AG09319 (cell line): ENCODE measurements around the gene PGM1.

ENCODE experiments used
- DNase-seq: peaks from one replicate; pipeline ENCODE4 v3.0.0-alpha.2; 2010; ENCODE audit warnings: low read depth; ENCODE audit errors: extremely low read depth
- CTCF ChIP-seq: IDR thresholded peaks from 2 replicates; pipeline ENCODE4 v1.5.1; 2011; ENCODE audit warnings: low read depth, mild to moderate bottlenecking, inconsistent platforms, low read length, moderate library complexity

The PGM1 gene

GRCh38 chr1:63601912-63602311 is 8.7 kb downstream of the PGM1 start:
- DNase-seq: no peak

GRCh38 chr1:63602629-63603028 is 9.4 kb downstream of the PGM1 start:
- no peak for TF ChIP-seq CTCF
- no peak for DNase-seq

More at GRCh38 chr1:63601912-63602311, 8.7 kb downstream of the PGM1 start:
- TF ChIP-seq CTCF: no peak

DNA sequence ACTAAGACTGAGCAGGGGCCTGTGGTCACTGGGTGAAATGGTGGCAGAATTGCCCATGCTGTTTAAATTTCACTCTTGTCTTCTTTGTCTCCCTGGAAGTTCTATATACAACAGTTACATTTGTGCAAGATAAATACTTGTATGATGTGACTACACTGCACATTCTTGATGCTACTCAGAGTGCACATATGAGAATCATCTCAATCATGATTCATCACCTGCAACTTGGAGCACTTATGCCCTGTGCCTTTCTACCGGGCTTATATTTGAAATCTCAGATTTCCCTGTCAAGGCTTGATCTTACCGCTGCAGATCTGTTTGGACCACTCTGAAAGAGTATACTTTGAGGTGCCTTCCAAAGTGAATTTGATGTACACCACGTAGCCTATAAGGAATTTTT is 10.6 kb downstream of the PGM1 start:
- DNase-seq: no peak
- TF ChIP-seq CTCF: no peak

DNA sequence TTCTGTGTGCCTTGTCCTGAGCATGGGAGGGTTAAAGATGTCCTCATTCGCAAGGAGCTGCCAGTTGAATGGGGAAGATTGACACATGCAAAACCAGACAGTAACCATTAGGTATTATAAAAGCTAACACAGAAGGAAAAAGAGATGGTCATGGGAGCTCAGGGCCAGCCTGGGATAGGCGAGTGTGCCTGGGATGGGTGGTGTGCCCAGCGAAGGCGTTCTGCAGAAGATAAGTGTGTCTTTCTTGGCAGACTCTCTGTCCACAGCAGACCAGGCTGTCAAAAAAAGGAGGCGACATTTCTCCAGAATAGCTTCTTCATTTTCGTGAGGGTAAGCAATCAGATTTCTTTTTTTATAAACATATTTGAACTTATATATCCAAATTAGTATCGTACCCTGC is 14.1 kb downstream of the PGM1 start:
- TF ChIP-seq CTCF: no peak
- no peak for DNase-seq

GRCh38 chr1:63611231-63611630 is 18.0 kb downstream of the PGM1 start:
- TF ChIP-seq CTCF: no peak
- DNase-seq: no peak

DNA sequence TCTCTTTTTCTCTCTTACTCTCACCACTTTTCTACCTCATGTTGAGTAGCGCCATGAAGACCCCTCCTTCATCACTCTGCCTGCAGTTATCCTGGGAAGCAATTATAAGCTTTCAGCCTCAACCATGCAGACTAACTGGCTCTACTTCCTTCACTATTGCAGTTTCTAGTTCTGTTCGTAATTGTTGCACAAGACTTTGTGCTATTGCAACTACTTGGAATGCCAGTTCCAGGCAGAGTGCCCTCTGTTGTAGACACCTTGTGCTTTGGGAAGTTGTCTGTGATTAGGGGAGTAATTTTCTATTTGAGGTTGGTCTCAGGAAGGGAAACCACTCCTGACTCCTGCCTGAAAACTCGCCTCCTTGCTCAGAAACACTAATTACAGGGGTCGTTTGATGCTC is 19.4 kb downstream of the PGM1 start:
- DNase-seq: no peak
- TF ChIP-seq CTCF: peak; percentile 0; the same call in 1 of the 2 replicates

DNA sequence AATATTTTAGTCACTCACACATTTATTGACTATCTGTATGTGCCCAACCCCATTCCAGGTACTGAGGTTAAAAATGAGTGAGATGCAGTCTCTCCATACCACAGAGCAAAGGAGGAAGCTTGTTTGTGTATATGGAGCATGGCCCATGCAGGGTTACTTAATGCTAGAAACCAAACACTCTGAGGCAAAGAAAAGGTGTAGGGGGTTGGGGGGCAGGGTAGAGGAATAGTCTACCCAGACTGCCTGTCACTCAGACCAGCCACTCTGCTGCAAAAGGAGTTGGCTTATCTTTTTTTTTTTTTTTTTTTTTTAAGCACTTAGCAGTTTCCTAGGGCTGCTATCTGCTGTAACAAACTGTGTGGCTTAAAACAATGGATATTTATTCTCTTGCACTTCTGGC is 19.8 kb downstream of the PGM1 start:
- TF ChIP-seq CTCF: no peak
- DNase-seq: no peak
